Endodermal cell (in vitro differentiated cells): ENCODE data around the gene ACO2. TPM values are rescaled to one million over a fixed set of nuclear protein-coding genes. Genes with fewer than 3 reads are reported as not detected.

Experiments used
- DNase-seq: peaks from one replicate; pipeline ENCODE4 v3.0.0-alpha.2; 2017
- H3K27ac ChIP-seq: 2 replicates; pipeline ENCODE4 v1.5.1; 2013; ENCODE audit warnings: mild to moderate bottlenecking, low read depth, low read length, moderate library complexity
- H3K27me3 ChIP-seq: 2 replicates; pipeline ENCODE4 v1.6.1; 2013; ENCODE audit warnings: mild to moderate bottlenecking, low read length, moderate library complexity; ENCODE audit not compliant: insufficient read depth, control insufficient read depth, poor library complexity, severe bottlenecking
- H3K36me3 ChIP-seq: 2 replicates; pipeline ENCODE4 v1.7.0; 2013; ENCODE audit warnings: mild to moderate bottlenecking, low read length, moderate library complexity; ENCODE audit not compliant: control insufficient read depth, insufficient read depth
- H3K4me1 ChIP-seq: one replicate; pipeline ENCODE4 v1.7.0; 2013; ENCODE audit warnings: low read length; ENCODE audit not compliant: control insufficient read depth, insufficient read depth
- H3K4me3 ChIP-seq: 2 replicates; pipeline ENCODE4 v1.5.1; 2013; ENCODE audit warnings: mild to moderate bottlenecking, low read length, moderate library complexity
- H3K9ac ChIP-seq: 2 replicates; pipeline ENCODE4 v1.6.1; 2013; ENCODE audit warnings: mild to moderate bottlenecking, low read length, moderate library complexity; ENCODE audit not compliant: poor library complexity, severe bottlenecking; ENCODE audit errors: extremely low read depth
- H3K9me3 ChIP-seq: 2 replicates; pipeline ENCODE4 v1.6.1; 2013; ENCODE audit warnings: mild to moderate bottlenecking, low read length, moderate library complexity; ENCODE audit not compliant: control insufficient read depth
- H3K27ac Mint-ChIP-seq: 2 replicates; pipeline ENCODE4 v1.8.0; 2020; ENCODE audit warnings: mixed read lengths
- H3K27me3 Mint-ChIP-seq: 2 replicates; pipeline ENCODE4 v1.8.0; 2021; ENCODE audit warnings: mild to moderate bottlenecking, mixed read lengths; ENCODE audit not compliant: insufficient read depth
- H3K36me3 Mint-ChIP-seq: 2 replicates; pipeline ENCODE4 v1.8.0; 2020; ENCODE audit warnings: low read depth, mixed read lengths
- H3K4me1 Mint-ChIP-seq: 2 replicates; pipeline ENCODE4 v1.8.0; 2020; ENCODE audit warnings: mixed read lengths
- H3K4me3 Mint-ChIP-seq: 2 replicates; pipeline ENCODE4 v1.8.0; 2020; ENCODE audit warnings: mild to moderate bottlenecking, moderate library complexity, mixed read lengths
- H3K9me3 Mint-ChIP-seq: 2 replicates; pipeline ENCODE4 v1.8.0; 2020; ENCODE audit warnings: mild to moderate bottlenecking, mixed read lengths
- WGBS, 2 experiments: methylation state at CpG; one replicate each; pipeline versions ENCODE4 v1.1.5 to v1.1.7; 2013; ENCODE audit warnings: missing lambda C conversion rate in 2 of 2, mixed read lengths in 1 of 2; ENCODE audit not compliant: insufficient coverage in 1 of 2, insufficient read length in 1 of 2; 5-methylcytosine and 5-hydroxymethylcytosine counted together
- total RNA-seq, 2 donors: library from RNA; stranded (reverse); fragmentation: NEBNext Ultra II Directional in 1 of 2; extraction: Animal tissue kit (Norgen Biotek cat#: 25700) in 1 of 2; gene quantifications; 2 replicates in 1 of 2; 3 replicates in 1 of 2; pipeline ENCODE4 v1.2.1, GENCODE V29; 2021
- TF ChIP-seq, protein P1 (sequence below): fragments of 200-600 bp; sonication (generic); conservative IDR thresholded peaks from 2 replicates; pipeline ENCODE4 v1.5.0; 2021; ENCODE audit warnings: antibody characterized with exemption, mild to moderate bottlenecking

Gene ACO2
- total RNA-seq, 2 donors from 2014 or later, result 69.0 to 82.3 TPM

DNA sequence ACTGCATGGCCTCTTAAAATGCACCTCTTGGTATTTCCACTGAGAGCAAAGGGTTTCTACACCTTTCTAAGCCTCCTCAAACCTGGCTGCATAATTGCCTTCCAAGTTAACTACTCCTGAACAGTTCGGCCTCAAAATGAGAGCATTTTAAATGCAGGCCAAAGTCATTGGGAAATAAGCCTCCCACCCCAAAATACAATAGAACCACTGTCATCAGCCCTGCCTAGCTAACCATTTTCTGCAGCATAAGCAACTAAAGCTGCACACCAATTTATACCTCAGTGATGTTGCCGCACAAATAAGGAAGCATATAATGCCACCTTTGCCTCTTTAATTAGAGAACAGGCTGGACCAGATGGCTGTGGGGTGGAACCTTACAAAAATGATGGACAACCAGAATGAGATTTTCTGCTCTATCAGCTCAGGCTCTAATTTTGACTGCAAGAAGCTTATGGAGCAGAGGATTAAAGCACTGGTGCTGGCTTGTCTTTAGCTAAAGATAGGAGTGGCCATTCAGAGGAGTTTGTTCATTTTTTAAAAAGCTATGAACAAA lies 26.6 kb upstream of the ACO2 start:
- Histone ChIP-seq H3K27ac (no peak overlapping the region), H3K9ac (no peak overlapping the region), H3K4me3 (peak overlapping the region; percentile 67), H3K4me1 (peaks cover 9% of the 10 kb centered on the region), H3K9me3 (no peaks in the 10 kb centered on the region), H3K27me3 (no peaks in the 10 kb centered on the region), H3K36me3 (peaks cover 37% of the 10 kb centered on the region)
- Mint-ChIP-seq H3K4me1 (peaks cover 17% of the 10 kb centered on the region), H3K36me3 (peaks cover 41% of the 10 kb centered on the region), H3K27ac (no peak overlapping the region), H3K9me3 (no peaks in the 10 kb centered on the region), H3K27me3 (no peaks in the 10 kb centered on the region), H3K4me3 (peak overlapping the region; percentile 99)
- TF ChIP-seq, protein P1, sequence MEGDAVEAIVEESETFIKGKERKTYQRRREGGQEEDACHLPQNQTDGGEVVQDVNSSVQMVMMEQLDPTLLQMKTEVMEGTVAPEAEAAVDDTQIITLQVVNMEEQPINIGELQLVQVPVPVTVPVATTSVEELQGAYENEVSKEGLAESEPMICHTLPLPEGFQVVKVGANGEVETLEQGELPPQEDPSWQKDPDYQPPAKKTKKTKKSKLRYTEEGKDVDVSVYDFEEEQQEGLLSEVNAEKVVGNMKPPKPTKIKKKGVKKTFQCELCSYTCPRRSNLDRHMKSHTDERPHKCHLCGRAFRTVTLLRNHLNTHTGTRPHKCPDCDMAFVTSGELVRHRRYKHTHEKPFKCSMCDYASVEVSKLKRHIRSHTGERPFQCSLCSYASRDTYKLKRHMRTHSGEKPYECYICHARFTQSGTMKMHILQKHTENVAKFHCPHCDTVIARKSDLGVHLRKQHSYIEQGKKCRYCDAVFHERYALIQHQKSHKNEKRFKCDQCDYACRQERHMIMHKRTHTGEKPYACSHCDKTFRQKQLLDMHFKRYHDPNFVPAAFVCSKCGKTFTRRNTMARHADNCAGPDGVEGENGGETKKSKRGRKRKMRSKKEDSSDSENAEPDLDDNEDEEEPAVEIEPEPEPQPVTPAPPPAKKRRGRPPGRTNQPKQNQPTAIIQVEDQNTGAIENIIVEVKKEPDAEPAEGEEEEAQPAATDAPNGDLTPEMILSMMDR, result no peak
- no peak for DNase-seq
- 90 to 100% methylated on average over 2 of the region's 2 CpGs for WGBS, 2 experiments

DNA sequence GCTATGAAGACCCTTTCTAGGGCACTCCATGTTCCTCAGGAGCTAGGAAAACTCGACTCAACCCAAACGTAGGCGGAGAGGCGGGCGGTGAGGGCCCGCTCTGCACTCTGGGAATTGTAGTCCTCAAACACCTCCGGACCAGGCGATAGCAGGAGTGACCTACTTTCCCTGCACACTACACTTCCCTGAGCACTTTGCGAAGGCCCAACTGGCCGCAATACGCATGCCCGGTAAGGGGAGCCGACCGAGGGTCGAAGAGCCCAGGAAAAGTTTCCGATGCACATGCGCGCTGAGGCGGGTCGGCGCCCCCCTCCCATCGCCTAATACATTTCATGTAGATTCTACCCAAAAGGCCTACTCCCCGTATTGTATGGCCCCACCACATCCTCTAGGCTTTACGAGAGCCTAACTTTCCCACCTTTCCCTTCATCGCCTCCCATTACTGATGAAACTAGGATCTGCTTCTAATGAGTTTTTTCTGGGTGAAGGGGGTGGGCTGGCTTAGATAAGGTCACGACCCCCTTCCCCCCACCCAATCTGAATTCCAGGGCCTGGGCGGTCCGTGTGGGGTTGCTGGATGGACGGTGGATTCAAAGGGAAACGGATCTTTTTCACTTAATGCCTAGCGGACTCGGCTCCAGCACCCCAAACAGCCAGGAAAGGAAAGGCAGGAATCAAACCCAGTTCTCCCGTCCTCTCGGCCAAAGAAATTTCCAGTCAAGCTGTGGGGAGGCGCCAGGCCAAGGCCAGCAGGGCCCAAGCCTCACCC lies 24.4 kb upstream of the ACO2 start:
- Histone ChIP-seq H3K9me3 (no peaks in the 10 kb centered on the region), H3K4me1 (peaks cover 6% of the 10 kb centered on the region), H3K4me3 (peak overlapping the region; percentile 97), H3K9ac (peak overlapping the region; percentile 99), H3K36me3 (peaks cover 29% of the 10 kb centered on the region), H3K27ac (peak overlapping the region; percentile 52), H3K27me3 (no peaks in the 10 kb centered on the region)
- peak; percentile 99 for DNase-seq
- Mint-ChIP-seq H3K36me3 (peaks cover 33% of the 10 kb centered on the region), H3K4me1 (peaks cover 17% of the 10 kb centered on the region), H3K9me3 (no peaks in the 10 kb centered on the region), H3K27me3 (no peaks in the 10 kb centered on the region), H3K27ac (peak overlapping the region; percentile 99), H3K4me3 (peak overlapping the region; percentile 99)
- WGBS, 2 experiments, result 0 to 1% methylated on average over 25 to 32 of the region's 35 CpGs
- TF ChIP-seq, protein P1, result no peak

DNA sequence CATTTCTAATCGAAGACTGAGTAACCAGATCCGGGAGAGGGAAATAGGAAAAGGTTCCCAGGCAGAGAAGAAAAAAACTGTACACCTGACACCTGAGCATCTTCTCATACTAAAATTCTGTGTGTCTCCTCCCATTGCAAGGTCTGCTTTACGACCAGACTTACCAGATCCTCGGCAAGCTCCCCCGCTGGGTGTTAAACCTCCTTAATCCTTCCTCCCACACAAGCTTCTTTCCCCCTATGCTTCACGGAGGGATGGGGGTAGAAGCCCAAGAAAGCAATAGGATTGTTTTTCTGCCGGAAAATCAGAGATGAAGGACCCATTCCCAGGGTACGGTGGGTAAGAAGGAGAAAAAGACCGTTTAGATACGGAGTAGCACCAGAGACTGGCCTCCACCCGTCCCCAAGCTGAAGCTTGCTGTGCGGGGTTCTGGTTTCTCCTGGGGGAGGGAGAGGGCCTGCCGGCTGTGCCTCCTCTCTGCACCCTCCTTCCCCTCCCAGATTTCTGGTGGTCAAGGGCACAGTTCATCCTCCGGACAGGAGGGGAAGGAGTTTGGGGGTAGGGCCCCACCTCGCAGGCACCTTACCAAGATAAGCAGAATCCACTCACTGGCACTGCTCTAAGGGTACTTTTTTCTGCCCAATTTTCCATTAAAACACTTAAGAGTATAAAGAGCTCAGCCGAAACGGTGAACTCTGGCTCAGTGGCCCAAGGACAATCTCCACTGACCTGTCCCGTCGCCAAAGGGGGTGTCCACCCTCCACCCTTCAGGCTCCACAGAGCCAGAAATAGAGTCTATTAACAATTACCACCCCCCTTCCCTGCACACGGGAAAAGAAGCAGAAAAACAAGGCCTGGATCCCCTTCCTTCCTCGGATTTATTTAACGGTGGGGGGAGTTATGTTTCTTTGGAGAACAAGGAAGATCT lies 23.5 kb upstream of the ACO2 start:
- Histone ChIP-seq H3K4me3 (peak overlapping the region; percentile 97), H3K27ac (peak overlapping the region; percentile 56), H3K9ac (peak overlapping the region; percentile 99), H3K36me3 (peaks cover 27% of the 10 kb centered on the region), H3K27me3 (no peaks in the 10 kb centered on the region), H3K9me3 (no peaks in the 10 kb centered on the region), H3K4me1 (peaks cover 6% of the 10 kb centered on the region)
- Mint-ChIP-seq H3K4me1 (peaks cover 13% of the 10 kb centered on the region), H3K4me3 (peak overlapping the region; percentile 99), H3K9me3 (no peaks in the 10 kb centered on the region), H3K36me3 (peaks cover 28% of the 10 kb centered on the region), H3K27ac (peak overlapping the region; percentile 99), H3K27me3 (no peaks in the 10 kb centered on the region)
- DNase-seq, result peak; percentile 85
- WGBS, 2 experiments, result 0% methylated on average over 10 to 21 of the region's 22 CpGs
- TF ChIP-seq, protein P1, result no peak
